ENCODE results near the gene PPFIBP1.

DNA sequence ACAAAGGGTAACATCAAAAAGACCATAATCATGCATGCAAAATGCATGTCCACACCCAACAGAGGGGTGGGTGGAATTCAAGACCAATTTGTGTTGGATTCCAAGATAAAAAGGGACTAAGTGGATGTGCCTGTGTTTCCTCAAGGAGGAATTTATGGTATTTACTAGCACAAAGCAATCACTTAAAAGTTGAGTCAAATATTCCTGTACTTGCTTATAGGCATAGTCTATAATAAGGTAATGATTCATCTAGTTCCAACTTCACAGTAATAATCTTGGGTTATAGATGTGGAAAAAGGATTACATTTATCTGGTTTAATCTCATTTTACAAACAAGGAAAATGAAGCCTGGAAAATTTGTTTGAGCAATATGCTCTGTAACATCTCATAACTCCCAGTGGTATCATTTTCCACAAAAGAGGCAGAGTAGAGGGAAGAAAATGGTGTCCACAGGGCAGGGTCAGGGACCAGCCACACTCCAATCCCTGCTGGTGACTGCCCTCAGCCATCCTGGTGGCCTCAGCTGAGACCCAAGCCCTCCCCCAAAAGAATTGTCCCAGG is 91.4 kb downstream of the PPFIBP1 start:
- TF ChIP-seq, protein P1, sequence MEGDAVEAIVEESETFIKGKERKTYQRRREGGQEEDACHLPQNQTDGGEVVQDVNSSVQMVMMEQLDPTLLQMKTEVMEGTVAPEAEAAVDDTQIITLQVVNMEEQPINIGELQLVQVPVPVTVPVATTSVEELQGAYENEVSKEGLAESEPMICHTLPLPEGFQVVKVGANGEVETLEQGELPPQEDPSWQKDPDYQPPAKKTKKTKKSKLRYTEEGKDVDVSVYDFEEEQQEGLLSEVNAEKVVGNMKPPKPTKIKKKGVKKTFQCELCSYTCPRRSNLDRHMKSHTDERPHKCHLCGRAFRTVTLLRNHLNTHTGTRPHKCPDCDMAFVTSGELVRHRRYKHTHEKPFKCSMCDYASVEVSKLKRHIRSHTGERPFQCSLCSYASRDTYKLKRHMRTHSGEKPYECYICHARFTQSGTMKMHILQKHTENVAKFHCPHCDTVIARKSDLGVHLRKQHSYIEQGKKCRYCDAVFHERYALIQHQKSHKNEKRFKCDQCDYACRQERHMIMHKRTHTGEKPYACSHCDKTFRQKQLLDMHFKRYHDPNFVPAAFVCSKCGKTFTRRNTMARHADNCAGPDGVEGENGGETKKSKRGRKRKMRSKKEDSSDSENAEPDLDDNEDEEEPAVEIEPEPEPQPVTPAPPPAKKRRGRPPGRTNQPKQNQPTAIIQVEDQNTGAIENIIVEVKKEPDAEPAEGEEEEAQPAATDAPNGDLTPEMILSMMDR (IDR thresholded peaks at IDR 0.05) = no peak
- no peak for TF ChIP-seq POLR2A (IDR thresholded peaks at IDR 0.05)
